Stimulated activated CD8-positive, alpha-beta memory T cell treated with anti-CD3 and anti-CD28 coated beads, Interleukin-2, amount 100 ng/mL, for 48 hours (primary cell): Measurements from ENCODE around the gene TRIM69.

ENCODE experiments used
- DNase-seq, 2 donors: peaks; one replicate each; pipeline ENCODE4 v3.0.0-alpha.2; 2020; ENCODE audit warnings: low read depth in 2 of 2

Gene TRIM69

DNA sequence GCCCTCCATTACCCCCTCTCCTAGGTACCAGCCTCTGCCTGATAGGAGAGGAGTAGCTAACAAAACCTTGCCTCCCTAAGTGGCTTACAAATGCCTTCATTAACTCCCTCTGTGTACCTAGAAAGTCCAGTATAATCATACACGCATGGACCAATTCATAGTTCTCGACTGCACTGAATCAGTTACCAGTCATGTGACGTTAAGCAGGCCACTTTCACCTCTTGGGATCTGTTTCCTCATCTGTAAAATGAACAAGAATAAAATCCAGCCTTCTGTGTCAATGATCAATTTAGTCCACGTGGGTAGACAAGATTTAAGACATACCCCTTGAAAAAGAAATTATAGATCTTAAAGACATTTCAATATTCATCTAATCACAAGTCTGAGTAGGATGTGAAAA, 72.2 kb downstream of the TRIM69 start:
- DNase-seq, result no peak

DNA sequence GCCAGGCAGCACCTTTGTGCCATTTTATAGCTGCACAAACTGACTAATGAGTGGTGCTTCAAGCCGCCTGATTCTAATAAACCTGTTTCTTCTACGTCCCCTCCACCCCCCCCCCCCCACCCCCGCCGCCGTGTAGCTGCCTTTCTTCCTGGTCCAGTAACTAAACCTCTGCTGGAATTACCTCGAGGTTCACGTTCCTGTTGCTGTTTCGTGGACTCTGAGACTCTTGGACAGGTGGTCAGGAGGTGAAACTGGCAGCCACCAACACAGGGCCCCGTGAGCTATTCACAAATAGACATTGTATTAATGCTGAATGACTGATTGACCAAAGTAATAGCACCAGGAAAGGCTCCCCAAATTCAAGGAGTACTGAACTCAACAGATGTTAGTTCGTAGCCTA, 73.9 kb downstream of the TRIM69 start:
- no peak for DNase-seq

DNA sequence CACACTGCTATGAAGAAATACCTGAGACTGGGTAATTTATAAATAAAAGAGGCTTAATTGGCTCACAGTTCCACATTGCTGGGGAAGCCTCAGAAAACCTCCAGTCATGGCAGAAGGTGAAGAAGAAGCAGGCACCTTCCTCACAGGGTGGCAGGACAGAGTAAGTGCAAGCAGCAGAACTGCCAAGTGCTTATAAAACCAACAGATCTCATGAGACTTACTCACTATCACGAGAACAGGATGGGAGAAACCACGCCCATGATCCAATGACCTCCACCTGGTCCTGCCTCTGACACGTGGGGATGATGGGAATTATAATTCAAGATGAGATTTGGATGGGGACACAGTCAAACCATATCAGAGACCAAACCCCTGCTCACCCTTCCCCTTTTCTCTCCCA, 75.0 kb downstream of the TRIM69 start:
- DNase-seq, result no peak

DNA sequence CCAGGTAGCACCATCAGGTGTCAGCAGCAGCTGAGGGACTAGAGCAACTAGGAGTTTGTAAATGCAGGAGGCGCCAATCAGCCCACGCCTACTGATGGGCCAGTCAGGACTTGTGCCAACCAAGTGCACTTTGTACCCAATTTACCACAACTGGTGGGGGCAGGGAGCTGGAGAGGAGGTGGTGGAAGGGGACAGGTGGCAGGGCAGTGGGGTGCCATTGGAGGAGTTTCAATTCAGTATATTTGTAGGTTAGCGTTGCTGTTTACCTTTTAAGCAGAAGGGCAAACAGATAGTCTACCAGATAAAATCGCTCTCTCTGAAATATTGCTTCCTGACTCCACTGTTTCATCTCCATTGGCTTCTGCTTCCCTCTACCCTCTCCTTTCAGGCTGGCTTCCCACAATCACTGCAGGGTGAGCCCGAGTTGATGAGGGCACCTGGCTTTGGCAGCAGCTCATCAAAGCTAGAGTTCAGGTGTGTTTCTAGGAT, 75.7 kb downstream of the TRIM69 start:
- no peak for DNase-seq

DNA sequence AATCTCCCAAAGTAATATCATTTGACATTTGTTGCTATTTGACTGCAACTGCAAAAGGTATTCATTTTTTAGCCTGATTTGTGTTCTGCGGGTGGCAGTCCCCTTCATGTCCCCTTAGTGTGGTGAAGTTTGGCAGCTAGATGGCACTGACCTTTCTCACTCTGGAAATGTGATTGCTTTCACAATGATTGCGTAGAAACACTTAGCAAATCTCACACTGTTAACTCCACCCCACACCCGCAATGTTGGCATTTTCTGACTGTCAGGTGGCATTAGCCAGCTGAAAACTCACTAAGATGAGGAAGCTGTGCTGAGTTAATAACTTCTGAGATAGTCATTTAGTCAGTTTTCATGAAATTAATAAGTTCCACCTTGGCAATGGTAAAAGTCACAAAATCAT, 76.9 kb downstream of the TRIM69 start:
- DNase-seq, result no peak
